NCI-H510A (cell line): ENCODE measurements around the gene VPS37C.
"Not testable (repeated sequence)": the region's sequence is repeated elsewhere in the genome, so short reads cannot be mapped to it uniquely, and the experiment has no call there.

ENCODE experiments used
- DNase-seq: peaks from one replicate; lab custom pipeline; 2025; lab: John Stamatoyannopoulos, UW

VPS37C gene

GRCh38 chr11:61161190-61162091 is at the start of gene VPS37C:
Gene VPS37C (minus strand): TSS chr11:61161426. CDS start chr11:61138829, 22,597 bp downstream.
- DNase-seq: peak; percentile 87

GRCh38 chr11:61210629-61211028 is 49.4 kb upstream of the VPS37C start:
- DNase-seq: not testable (repeated sequence)

DNA sequence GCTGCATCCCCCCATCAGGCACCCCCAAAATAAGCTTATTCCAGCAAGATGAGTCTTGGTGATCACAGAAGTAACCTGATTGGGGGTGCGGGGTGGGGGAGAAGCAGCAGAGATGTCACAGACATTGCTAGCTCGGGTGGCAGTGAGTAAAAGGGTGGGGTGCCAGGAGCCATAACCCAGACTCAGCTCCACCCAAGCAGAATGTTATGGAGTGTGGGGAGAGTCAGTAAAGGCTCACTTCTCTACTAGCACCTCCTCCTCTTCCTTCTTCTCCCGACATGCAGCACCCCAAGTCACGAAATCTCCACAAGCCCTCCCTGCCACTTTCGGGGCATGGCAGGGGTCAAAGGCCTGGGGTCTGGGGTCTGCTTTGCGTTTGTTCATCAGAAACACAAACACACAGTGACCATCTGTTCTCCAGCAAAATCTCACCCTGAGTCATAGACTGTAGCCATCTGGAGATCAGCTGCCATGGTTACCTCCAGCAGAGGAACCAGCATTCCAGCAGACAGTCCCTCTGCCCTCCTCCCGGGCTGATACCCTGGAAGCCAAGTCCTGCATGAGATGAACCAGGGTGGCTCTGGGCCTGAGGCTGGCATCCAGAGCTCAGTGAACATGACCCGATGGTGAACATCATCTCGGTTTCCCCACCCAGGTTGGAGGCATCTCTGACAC is 46.5 kb upstream of the VPS37C start:
- DNase-seq: not testable (repeated sequence)

GRCh38 chr11:61204502-61205059 is 43.4 kb upstream of the VPS37C start:
- not testable (repeated sequence) for DNase-seq

GRCh38 chr11:61203873-61204272 is 42.6 kb upstream of the VPS37C start:
- DNase-seq: not testable (repeated sequence)

DNA sequence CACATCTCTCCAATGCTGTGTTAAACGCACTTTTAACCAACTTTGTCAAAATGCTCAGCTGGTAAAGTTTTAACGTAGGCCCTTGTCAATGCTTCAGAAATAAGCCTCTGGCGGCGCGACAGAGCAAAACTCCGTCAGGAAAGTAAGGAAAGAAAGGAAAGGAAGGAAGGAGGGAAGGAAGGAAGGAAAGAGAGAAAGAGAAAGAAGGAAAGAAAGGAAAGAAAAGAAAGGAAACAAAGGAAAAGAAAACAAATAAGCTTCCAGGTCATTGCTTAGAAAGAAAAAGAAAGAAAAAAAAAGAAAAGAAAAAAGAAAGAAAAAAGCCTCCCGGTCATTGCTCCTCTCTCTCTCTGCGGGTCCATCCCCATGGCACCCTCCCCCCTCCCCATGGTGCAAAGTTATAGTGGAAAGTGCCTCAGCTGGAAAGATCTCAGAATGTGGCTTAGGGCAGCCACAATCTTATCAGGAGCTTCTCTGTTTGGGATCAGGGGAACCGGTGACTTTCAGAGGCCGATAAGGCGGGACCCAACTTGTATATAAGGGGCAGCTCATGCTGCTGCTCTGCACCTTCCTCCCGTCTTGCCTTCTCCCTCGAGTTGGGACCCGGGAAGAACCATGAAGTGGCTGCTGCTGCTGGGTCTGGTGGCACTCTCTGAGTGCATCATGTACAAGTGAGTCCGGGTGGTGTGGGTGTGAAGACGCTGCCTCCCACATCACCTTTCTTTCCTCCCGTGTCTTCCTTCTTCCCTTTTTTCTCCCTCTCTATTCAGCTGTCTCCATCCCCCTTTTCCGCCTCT is 41.9 kb upstream of the VPS37C start, which contains the start of gene PGA3:
TSS of gene PGA3 (plus strand) at position 566 of the 797 bp plus-strand sequence. CDS start at position 616, 50 bp downstream.
- DNase-seq: not testable (repeated sequence)

DNA sequence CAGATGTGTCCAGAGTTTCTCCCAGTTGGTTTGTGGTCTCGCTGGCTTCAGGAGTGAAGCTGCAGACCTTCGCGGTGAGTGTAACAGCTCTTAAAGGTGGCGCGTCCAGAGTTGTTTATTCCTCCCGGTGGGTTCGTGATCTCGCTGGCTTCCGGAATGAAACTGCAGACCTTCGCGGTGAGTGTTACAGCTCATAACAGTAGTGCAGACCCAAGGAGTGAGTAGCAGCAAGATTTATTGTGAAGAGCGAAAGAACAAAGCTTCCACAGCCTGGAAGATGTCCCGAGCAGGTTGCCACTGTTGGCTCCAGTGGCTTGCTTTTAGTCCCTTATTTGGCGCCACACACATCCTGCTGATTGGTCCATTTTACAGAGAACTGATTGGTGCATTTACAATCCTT is 40.2 kb upstream of the VPS37C start:
- DNase-seq: no peak

- DNase-seq: no peak
Observed at GRCh38 chr11:61198948-61199523, 37.8 kb upstream of the VPS37C start.

DNA sequence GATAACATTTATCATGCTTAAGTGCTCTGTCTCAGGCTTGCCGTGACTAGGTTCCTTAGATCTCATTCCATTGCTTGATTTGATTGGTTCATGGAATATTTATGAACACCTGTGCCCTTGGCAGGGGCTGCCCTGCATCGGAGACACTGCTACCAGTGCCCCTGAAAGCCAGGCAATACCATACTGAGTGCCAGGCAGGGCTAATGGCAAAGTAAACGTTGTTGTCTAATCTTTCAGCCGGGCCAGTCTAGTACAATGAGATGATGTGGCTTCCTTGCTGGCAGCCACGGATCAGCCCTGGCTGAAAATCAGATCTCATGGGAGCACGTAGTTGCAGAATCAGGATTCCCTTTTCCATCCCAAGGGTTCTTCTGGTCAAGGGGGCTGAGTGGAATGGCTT is 37.1 kb upstream of the VPS37C start:
- no peak for DNase-seq

DNA sequence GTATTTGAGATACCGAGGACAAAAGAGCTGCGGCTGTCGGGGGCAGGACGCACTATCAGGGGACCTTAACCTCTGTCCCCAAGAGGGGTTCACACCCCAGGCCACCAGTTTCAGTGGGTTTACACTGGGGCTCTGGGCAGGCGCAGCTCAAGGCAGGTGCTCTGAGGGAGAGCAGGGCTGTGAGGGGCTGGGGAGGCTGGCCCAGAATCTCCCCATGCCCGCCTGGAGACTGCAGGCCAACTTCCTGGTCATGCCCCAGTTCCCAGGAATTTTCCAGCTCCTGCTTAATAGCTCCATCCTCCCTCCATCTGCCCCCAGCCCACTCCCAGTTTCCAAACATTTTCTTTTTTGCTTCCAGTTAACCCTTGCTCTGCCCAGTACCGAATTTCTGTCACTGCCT is 34.5 kb upstream of the VPS37C start:
- no peak for DNase-seq

- no peak for DNase-seq
Observed at GRCh38 chr11:61194981-61195695, 33.9 kb upstream of the VPS37C start.

GRCh38 chr11:61194169-61194671 is 33.0 kb upstream of the VPS37C start:
- no peak for DNase-seq

DNA sequence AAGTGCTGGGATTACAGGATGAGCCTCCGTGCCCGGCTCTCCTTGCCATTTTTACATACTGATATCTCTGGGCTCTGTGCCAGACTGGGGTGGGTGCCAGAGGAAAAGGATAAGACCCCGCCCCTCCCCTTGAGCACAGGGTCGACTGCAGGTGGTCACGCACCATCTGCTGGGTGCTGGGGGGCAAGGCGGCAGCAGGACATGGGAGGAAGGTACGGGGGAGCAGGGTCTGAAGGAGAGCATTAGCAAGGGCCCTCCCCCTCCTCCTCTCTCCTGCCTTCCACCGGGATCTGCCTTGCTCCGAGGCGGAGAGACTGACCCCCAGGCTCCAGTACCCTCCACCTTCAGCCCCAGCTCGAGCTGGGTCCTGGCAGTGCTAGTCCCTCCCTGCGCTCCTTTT is 32.4 kb upstream of the VPS37C start:
- DNase-seq: no peak

- DNase-seq: no peak
Observed at GRCh38 chr11:61189933-61190332, 28.7 kb upstream of the VPS37C start.

DNA sequence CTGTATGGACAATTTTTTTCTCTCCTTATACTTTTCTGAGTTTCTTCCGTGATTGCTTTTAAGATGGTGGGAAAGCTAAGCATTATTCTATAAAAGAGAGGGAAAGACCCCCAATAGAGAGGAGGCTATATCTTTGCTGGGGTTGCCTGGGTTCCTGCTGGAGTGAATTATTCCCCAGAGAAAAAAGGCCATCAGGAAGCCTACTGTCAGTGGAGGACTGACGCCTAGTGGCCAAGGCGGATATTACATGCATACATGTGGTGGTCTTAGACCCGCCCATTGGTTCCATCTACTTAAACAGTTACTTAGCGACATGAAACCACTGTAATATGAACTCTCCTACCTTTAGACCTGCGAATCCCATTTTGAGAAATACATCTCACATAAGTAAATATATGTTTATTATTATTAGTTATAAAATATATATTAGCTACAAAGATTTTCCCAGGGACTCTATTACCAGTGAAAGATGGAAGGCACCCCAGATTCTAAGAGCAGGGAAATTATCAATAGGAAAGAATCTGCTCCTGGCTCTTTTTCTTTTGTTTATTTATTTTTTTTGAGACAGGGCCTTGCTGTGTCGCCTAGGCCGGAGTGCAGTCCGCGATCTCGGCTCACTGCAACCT is 26.4 kb upstream of the VPS37C start:
- DNase-seq: peak; percentile 53

DNA sequence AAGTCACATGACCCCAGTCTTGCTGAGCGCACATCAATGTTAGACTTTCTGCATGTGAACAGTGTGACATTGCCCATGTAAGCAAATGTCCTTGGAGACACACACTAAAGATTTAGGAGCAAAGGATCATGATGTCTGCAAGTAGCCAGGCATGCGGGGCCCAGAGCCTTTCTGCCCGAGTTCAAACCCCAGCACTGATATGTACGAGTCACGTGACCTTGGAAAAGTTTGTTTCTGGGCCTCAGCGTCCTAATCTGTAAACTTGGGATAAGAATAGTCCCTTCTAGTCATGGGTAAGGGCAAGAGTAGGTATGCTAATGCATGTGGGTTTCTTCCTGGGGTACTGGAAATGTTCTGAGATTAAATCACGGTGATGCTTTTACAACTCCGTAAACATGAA is 25.3 kb upstream of the VPS37C start:
- no peak for DNase-seq

DNA sequence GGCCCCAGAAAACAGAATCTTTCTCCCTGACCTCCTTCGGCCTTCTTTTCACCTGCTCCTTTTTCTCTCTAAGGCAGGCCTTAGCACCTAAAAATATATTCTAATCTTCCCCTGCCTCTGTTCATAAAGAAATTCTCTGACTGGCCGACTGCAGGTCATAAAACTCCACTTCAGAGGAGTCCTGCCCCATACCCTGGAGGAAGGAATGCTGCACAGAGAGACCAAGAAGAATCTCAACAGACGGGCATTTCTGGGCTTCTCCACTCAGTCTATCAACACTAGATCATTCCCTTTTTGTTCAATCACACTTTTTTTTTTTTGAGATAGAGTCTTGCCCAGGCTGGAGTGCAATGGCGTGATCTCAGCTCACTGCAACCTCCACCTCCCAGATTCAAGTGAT is 22.4 kb upstream of the VPS37C start:
- DNase-seq: no peak

GRCh38 chr11:61181489-61181888 is 20.3 kb upstream of the VPS37C start:
- no peak for DNase-seq

DNA sequence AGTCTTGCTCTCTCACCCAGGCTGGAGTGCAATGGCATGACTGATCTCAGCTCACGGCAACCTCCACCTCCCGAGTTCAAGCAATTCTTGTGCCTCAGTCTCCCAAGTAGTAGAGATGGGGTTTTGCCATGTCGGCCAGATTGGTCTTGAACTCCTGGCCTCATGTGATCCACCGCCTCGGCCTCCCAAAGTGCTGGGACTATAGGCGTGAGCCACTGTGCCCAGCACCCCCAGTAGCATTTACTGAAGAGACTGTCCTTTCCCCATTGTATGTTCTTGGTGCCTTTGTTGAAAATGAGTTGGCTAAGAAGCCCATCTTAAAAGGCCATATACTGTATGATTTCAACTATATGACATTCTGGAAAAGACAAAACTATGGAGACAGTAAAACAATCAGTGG is 19.0 kb upstream of the VPS37C start:
- not testable (repeated sequence) for DNase-seq

DNA sequence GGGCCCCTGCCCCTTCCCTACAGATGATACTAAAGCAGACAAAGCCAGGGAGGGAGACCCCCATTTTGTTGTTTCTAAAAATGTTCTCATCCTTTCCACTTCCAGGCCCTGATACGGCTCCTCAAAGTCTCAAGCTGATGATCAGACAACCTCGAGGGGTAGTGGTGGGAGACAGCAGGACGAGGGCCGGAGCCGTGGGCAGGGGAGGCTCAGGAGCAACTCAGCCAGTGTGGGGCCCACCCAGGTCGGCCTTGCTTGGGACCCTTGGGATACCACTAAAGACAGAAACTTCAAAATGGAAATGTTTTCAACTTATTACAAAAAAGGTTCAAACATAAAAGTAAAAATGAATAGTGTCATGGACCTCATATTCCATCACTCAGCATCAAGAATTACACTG is 15.2 kb upstream of the VPS37C start:
- DNase-seq: no peak
